ENCODE measurements around the gene LCP2. TPM values are rescaled to one million over a fixed set of nuclear protein-coding genes. Genes with fewer than 3 reads are reported as not detected.

LCP2 gene
- total and polyA plus RNA-seq, 2 donors (not counting 1 experiment from before 2014, with no cell fraction given), result 11.7 to 13.9 TPM

- H3K4me2 ChIP-seq (replicated peaks; ENCODE audit: low read depth, low read length, poor library complexity, severe bottlenecking), result no peak overlapping the region
- WGBS (ENCODE audit: insufficient coverage), result no CpG with 5 or more reads among the region's 2 CpGs
- peaks cover 6 to 7% of the 10 kb centered on the region in 2 experiments for H3K36me3 ChIP-seq (replicated peaks in 1 of 2; ENCODE audit: control extremely low read depth in 1 of 2, control insufficient read depth in 1 of 2, extremely low read depth in 1 of 2, insufficient read depth in 2 of 2, low read length in 1 of 2)
- ChIA-PET POLR2A (no interaction called here), CTCF (interaction anchor here (0.8 to 1.7 kb wide), 2 partner anchors 17 to 25 kb away, joined by 3 to 6 read pairs; no protein-coding TSS in a partner anchor)
- intact Hi-C loops (cut with micrococcal nuclease), result no loop called here
- H3K9me3 ChIP-seq (ENCODE audit: control extremely low read depth in 1 of 3, control insufficient read depth in 2 of 3, insufficient read depth in 1 of 3, low read length in 2 of 3), result no peaks in the 10 kb centered on the region
- Mint-ChIP-seq H3K27me3 (no peaks in the 10 kb centered on the region), H3K4me3 (no peak overlapping the region), H3K4me1 (peaks cover 13% of the 10 kb centered on the region), H3K27ac (no peak overlapping the region), H3K9me3 (ENCODE audit: insufficient read depth) (no peaks in the 10 kb centered on the region)
- H3K27ac ChIP-seq (ENCODE audit: low read length in 2 of 2), result no peak overlapping the region
- no peak overlapping the region for H2AFZ ChIP-seq (ENCODE audit: insufficient read depth, low read depth, low read length, poor library complexity, severe bottlenecking)
- no peak overlapping the region for H3K9ac ChIP-seq (ENCODE audit: low read length)
- no peaks in the 10 kb centered on the region for H3K27me3 ChIP-seq (replicated peaks in 1 of 4; ENCODE audit: control extremely low read depth in 1 of 4, control insufficient read depth in 3 of 4, insufficient read depth in 4 of 4, low read length in 3 of 4)
- no peaks in the 10 kb centered on the region for H4K20me1 ChIP-seq (ENCODE audit: control insufficient read depth, insufficient read depth, low read length, poor library complexity, severe bottlenecking)
- H3K4me1 ChIP-seq (ENCODE audit: control insufficient read depth in 2 of 2, insufficient read depth in 2 of 2, low read length in 2 of 2), result peaks cover 0 to 4% of the 10 kb centered on the region in 2 donors
- ATAC-seq (ENCODE audit: low read depth) (no peak), DNase-seq (no peak)
- TF ChIP-seq EZH2 (IDR thresholded peaks at IDR 0.05; ENCODE audit: borderline replicate concordance, insufficient read depth, low read depth, low read length, poor library complexity, severe bottlenecking), result no peak
- no peak for TF ChIP-seq CTCF (IDR thresholded peaks at IDR 0.05)
- no peaks in the 10 kb centered on the region for H3K79me2 ChIP-seq (ENCODE audit: control insufficient read depth, insufficient read depth, low read length)
- H3K4me3 ChIP-seq (ENCODE audit: control extremely low read depth in 1 of 5, extremely low read depth in 1 of 5, insufficient read depth in 1 of 5, low read depth in 2 of 5, low read length in 4 of 5), result no peak overlapping the region
Measured at GRCh38 chr5:170251462-170251861, 46.1 kb downstream of the LCP2 start.

- H3K9me3 Mint-ChIP-seq (ENCODE audit: insufficient read depth), result no peaks in the 10 kb centered on the region
- no peak overlapping the region for H3K27ac ChIP-seq (ENCODE audit: low read length in 2 of 2)
- no peak overlapping the region for H3K27ac Mint-ChIP-seq
- H3K27me3 ChIP-seq (replicated peaks in 1 of 4; ENCODE audit: control extremely low read depth in 1 of 4, control insufficient read depth in 3 of 4, insufficient read depth in 4 of 4, low read length in 3 of 4), result no peaks in the 10 kb centered on the region
- no peak overlapping the region for H3K4me2 ChIP-seq (replicated peaks; ENCODE audit: low read depth, low read length, poor library complexity, severe bottlenecking)
- H2AFZ ChIP-seq (ENCODE audit: insufficient read depth, low read depth, low read length, poor library complexity, severe bottlenecking), result no peak overlapping the region
- no peak overlapping the region for H3K9ac ChIP-seq (ENCODE audit: low read length)
- peaks cover 0 to 4% of the 10 kb centered on the region in 2 donors for H3K4me1 ChIP-seq (ENCODE audit: control insufficient read depth in 2 of 2, insufficient read depth in 2 of 2, low read length in 2 of 2)
- CTCF ChIA-PET, result interaction anchor here (1.7 kb wide), 1 partner anchor 24 kb away, joined by 6 read pairs; no protein-coding TSS in a partner anchor
- H3K4me3 Mint-ChIP-seq, result no peak overlapping the region
- no peaks in the 10 kb centered on the region for H3K9me3 ChIP-seq (ENCODE audit: control extremely low read depth in 1 of 3, control insufficient read depth in 2 of 3, insufficient read depth in 1 of 3, low read length in 2 of 3)
- TF ChIP-seq CTCF (IDR thresholded peaks at IDR 0.05), result no peak
- TF ChIP-seq EZH2 (IDR thresholded peaks at IDR 0.05; ENCODE audit: borderline replicate concordance, insufficient read depth, low read depth, low read length, poor library complexity, severe bottlenecking), result no peak
- H3K4me1 Mint-ChIP-seq, result peaks cover 13% of the 10 kb centered on the region
- whole genome bisulfite sequencing (ENCODE audit: insufficient coverage), result no CpG with 5 or more reads among the region's 3 CpGs
- H3K27me3 Mint-ChIP-seq, result peaks cover under 1% of the 10 kb centered on the region
- H3K79me2 ChIP-seq (ENCODE audit: control insufficient read depth, insufficient read depth, low read length), result no peaks in the 10 kb centered on the region
- DNase-seq (no peak), ATAC-seq (ENCODE audit: low read depth) (no peak)
- no peak overlapping the region for H3K4me3 ChIP-seq (ENCODE audit: control extremely low read depth in 1 of 5, extremely low read depth in 1 of 5, insufficient read depth in 1 of 5, low read depth in 2 of 5, low read length in 4 of 5)
- intact Hi-C loops (cut with micrococcal nuclease), result no loop called here
- POLR2A ChIA-PET, result no interaction called here
- H4K20me1 ChIP-seq (ENCODE audit: control insufficient read depth, insufficient read depth, low read length, poor library complexity, severe bottlenecking), result no peaks in the 10 kb centered on the region
- H3K36me3 ChIP-seq (replicated peaks in 1 of 2; ENCODE audit: control extremely low read depth in 1 of 2, control insufficient read depth in 1 of 2, extremely low read depth in 1 of 2, insufficient read depth in 2 of 2, low read length in 1 of 2), result peaks cover 5 to 6% of the 10 kb centered on the region in 2 experiments
Measured at GRCh38 chr5:170250810-170251317, 46.7 kb downstream of the LCP2 start.

Data from B cell (primary cell).